Peyer's patch (tissue), 4 donors: Measurements from ENCODE around the gene DOCK1.

Source experiments
- POLR2A ChIP-seq, 2 donors: fragments of 450-650 bp; IDR thresholded peaks; one replicate each; pipeline ENCODE4 v1.5.1; 2017; ENCODE audit warnings: antibody characterized with exemption in 2 of 2, mild to moderate bottlenecking in 2 of 2, moderate library complexity in 2 of 2
- TF ChIP-seq, protein P1 (sequence below), 6 experiments: fragments of 450-650 bp in 4 of 6; fragments of 200-600 bp in 2 of 6; sonication (generic) in 1 of 6; IDR thresholded peaks; one replicate each; pipeline ENCODE4 v1.5.1; 2017 to 2019; ENCODE audit warnings: antibody characterized with exemption in 6 of 6, mild to moderate bottlenecking in 3 of 6, moderate library complexity in 1 of 6

GRCh38 chr10:127021801-127022200, 116.6 kb downstream of the DOCK1 start:
- TF ChIP-seq, protein P1, sequence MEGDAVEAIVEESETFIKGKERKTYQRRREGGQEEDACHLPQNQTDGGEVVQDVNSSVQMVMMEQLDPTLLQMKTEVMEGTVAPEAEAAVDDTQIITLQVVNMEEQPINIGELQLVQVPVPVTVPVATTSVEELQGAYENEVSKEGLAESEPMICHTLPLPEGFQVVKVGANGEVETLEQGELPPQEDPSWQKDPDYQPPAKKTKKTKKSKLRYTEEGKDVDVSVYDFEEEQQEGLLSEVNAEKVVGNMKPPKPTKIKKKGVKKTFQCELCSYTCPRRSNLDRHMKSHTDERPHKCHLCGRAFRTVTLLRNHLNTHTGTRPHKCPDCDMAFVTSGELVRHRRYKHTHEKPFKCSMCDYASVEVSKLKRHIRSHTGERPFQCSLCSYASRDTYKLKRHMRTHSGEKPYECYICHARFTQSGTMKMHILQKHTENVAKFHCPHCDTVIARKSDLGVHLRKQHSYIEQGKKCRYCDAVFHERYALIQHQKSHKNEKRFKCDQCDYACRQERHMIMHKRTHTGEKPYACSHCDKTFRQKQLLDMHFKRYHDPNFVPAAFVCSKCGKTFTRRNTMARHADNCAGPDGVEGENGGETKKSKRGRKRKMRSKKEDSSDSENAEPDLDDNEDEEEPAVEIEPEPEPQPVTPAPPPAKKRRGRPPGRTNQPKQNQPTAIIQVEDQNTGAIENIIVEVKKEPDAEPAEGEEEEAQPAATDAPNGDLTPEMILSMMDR (IDR thresholded peaks at IDR 0.05): no peak
- TF ChIP-seq POLR2A (IDR thresholded peaks at IDR 0.05): no peak
